RPMI7951 (cell line): ENCODE measurements around the gene MEIS2. TPM values are rescaled to one million over a fixed set of nuclear protein-coding genes. Genes with fewer than 3 reads are reported as not detected.
"Not testable (repeated sequence)": the region's sequence is repeated elsewhere in the genome, so short reads cannot be mapped to it uniquely, and the experiment has no call there.

Experiments used
- DNase-seq: peaks from one replicate; pipeline ENCODE4 v3.0.0-alpha.2; 2012; ENCODE audit warnings: low read depth
- total RNA-seq: library from RNA; depleted of rRNA; stranded (reverse); fragments of >200 nt; shearing (Covaris generic); gene quantifications from 2 replicates; pipeline ENCODE4 v1.2.3, GENCODE V29; 2014

Gene MEIS2
- total RNA-seq, 1 experiment from 2014 or later: 21.5 TPM

- no peak for DNase-seq
Measured at GRCh38 chr15:37009288-37009687, 91.1 kb downstream of the MEIS2 start.

- DNase-seq: no peak
Measured at GRCh38 chr15:37008205-37008604, 92.1 kb downstream of the MEIS2 start.

GRCh38 chr15:37007301-37007700, 93.0 kb downstream of the MEIS2 start:
- peak; percentile 7 for DNase-seq

GRCh38 chr15:37004981-37005735, 95.2 kb downstream of the MEIS2 start:
- no peak for DNase-seq

GRCh38 chr15:37004373-37004869, 95.9 kb downstream of the MEIS2 start:
- no peak for DNase-seq

GRCh38 chr15:37002041-37002672, 98.2 kb downstream of the MEIS2 start:
- DNase-seq: no peak

- no peak for DNase-seq
Measured at GRCh38 chr15:37001417-37001816, 98.9 kb downstream of the MEIS2 start.

- no peak for DNase-seq
Measured at GRCh38 chr15:36999778-37000177, 100.6 kb downstream of the MEIS2 start.

- no peak for DNase-seq
Measured at GRCh38 chr15:36996538-36997181, 103.7 kb downstream of the MEIS2 start.

GRCh38 chr15:36996121-36996520, 104.2 kb downstream of the MEIS2 start:
- no peak for DNase-seq

GRCh38 chr15:36994790-36995189, 105.6 kb downstream of the MEIS2 start:
- no peak for DNase-seq

- DNase-seq: no peak
Measured at GRCh38 chr15:36992454-36992853, 107.9 kb downstream of the MEIS2 start.

GRCh38 chr15:36988947-36989346, 111.4 kb downstream of the MEIS2 start:
- DNase-seq: no peak

GRCh38 chr15:36982430-36982829, 117.9 kb downstream of the MEIS2 start:
- DNase-seq: no peak

GRCh38 chr15:36980281-36980680, 120.1 kb downstream of the MEIS2 start:
- not testable (repeated sequence) for DNase-seq

- no peak for DNase-seq
Measured at GRCh38 chr15:36978625-36979024, 121.7 kb downstream of the MEIS2 start.

- no peak for DNase-seq
Measured at GRCh38 chr15:36978126-36978525, 122.2 kb downstream of the MEIS2 start.

GRCh38 chr15:36977659-36978058, 122.7 kb downstream of the MEIS2 start:
- DNase-seq: no peak

GRCh38 chr15:36972704-36973103, 127.6 kb downstream of the MEIS2 start:
- DNase-seq: no peak

- no peak for DNase-seq
Measured at GRCh38 chr15:36970522-36970921, 129.8 kb downstream of the MEIS2 start.

- DNase-seq: no peak
Measured at GRCh38 chr15:36967929-36968328, 132.4 kb downstream of the MEIS2 start.

- DNase-seq: no peak
Measured at GRCh38 chr15:36966708-36967107, 133.6 kb downstream of the MEIS2 start.
